HG03442 (cell line): ENCODE measurements around the gene TRMT6.

Experiments
- ATAC-seq: cut with Tn5 transposase; IDR thresholded peaks from one replicate; pipeline ENCODE4 v1.9.1; 2021; ENCODE audit warnings: mild to moderate bottlenecking, moderate library complexity; ENCODE audit not compliant: unreplicated experiment

TRMT6 gene

DNA sequence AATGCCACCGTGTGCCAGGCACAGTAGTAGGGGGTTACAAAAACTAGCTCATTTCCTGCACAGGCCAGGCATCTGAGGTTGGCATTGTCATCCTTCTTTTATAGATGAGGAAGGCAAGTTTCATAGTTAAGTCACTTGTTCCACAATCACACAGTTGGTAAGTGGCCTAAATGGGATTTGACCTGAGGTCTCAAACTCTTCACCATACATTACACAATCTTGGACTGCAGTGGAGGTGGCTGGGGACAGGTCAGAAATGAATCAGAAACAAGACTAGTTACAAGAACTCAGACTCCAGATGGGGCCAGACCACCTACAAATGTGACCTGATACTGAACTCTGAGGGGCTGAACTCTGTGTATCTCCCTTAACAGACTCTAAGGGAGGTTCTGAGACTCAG lies 49.4 kb downstream of the TRMT6 start:
- no peak for ATAC-seq

DNA sequence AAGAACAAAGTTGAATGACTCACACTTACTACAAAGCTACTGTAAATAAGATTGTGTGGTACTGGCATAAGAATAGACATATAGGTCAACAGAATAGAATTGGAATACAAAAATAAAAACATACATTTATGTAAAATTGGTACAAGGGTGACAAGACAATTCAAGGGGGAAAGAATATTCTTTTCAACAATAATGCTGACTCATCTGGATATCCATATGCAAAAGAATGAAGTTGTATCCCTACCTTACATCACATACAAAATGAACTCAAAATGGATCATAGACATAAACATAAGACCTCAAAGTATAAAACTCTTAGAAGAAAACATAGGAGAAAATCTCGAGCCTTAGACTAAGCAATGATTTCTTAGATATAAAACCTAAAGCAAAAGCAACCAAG lies 50.9 kb downstream of the TRMT6 start:
- no peak for ATAC-seq

DNA sequence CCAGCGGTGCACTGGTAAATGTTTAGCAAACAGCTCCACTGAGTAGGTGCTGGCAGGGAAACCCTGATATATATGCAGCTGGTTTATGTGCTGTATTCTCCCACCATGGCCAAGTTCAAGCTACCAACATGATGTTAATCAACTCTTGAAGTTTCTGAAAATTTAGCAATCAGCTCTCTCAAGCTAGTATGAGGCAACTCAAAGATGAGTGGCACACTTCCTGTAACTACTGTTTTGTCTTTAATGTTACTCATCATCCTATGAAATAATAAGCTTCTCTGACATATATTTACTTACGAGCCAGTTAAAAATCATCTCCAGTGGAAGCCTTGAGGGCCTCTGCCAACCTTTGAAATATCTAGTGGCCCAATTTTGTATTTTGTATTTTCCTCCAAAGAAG lies 54.7 kb downstream of the TRMT6 start:
- ATAC-seq, result no peak

DNA sequence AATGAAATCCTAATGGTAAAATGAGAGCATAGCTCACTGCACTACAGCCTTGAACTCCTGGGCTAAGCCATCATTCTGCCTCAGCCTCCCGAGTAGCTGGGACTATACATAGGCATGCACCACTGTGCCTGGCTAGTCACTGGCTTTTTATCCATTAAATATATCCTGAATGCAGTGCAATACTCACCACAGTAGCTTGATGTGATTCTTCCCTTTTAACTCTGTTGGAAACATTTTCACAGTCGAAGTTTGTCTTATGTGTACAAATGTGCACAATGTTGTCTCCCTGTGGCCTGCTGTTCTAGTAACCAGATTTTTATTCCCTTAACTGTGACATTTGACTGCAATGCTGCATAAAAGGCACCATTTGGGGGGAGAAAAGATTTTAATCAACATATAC lies 56.7 kb downstream of the TRMT6 start:
- ATAC-seq, result no peak

DNA sequence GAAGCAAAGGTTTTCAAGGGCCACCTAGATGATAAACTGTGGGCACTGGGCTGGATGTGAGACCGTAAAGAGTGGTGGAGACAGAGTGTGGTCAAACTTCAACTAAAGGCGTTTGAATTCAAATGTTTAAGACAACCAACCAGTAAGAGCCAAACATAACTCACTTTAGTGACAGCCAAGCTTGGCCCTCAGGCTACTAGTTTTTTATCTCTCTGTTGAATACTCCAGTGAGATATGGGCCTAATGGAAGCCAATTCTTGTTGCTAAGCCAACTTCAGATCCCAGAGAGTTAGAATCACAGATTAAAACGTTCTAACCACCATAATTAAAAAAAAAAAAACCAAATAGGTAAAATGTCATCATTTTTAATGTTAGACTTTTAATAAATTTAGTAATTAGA lies 57.3 kb downstream of the TRMT6 start:
- no peak for ATAC-seq

DNA sequence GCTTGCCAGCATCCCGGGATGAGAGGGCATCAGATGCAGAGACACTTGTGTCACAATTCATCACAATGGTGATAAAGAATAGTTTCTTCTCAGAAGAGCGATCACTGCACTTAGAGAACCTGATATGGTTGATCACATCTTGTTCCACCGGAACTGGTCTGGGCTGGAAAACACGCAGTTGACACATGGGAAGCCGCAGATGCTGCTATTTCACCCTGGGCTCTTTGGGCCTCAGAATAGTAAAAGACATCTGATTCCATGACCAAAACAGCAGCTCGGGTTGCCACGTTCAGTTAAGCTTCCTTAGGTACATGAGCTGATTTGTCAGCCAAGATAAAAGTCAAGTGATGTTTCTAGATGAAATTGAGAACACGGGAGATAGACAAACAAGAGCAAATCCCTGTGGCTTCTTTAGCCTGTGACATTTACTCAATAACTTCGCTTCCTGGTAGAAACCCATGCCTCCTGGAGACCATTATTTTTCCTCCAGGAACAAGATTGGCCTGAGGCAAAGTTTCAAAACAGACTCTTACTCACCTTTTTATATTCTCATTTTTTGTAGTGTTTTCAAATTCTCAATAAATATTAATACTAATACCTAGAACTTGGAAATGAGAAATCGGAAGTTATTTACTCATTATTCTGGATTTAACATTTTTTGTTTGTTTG lies 59.4 kb downstream of the TRMT6 start:
- no peak for ATAC-seq

DNA sequence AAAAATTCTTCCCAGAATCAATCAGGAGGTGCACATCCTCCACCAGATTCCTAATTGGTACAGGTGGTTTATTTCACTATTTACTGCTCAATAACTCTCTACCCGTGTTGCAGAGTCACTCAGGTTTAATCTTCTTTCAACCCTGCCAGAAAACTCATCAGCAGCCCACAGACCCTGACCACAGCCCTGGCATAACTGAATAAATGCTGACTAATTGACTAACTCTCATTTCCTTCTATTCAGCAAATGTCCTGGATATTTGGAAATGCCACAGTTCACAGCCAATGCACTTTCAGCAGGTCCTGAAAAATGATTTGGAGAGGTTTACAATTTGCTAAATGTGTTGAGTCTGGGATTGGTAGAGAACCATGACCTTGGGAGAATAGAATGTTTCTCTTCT lies 62.3 kb downstream of the TRMT6 start:
- no peak for ATAC-seq

DNA sequence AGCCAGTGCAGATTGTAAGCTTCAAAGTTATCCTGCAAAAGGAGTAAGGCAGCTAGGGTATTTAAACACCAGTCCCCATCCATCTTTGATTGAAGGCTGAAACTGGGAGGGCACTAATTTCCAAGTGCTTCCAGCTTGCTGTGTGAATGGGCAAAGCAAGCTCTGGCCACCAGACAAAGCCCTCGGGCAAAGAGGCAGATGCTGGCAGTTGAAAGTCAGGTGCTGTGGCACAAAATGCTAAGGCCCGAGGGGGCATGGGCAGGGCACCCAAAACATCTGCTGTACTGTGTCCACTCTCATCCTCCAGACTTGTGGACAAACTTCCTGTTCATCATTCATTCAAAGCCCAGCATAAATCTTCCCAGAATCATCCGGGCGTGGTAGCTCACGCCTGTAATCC lies 62.9 kb downstream of the TRMT6 start:
- ATAC-seq, result no peak
